HCT116 (cell line): Measurements from ENCODE around the gene KAZN. TPM values are rescaled to one million over a fixed set of nuclear protein-coding genes. Genes with fewer than 3 reads are reported as not detected.

Source experiments
- ATAC-seq: fragments of 200-7000 bp; cut with Tn5 transposase; 2 replicates; pipeline ENCODE4 v1.9.1; 2020; ENCODE audit warnings: mild to moderate bottlenecking, moderate library complexity
- BruUV-seq: library from RNA; stranded (reverse); fragments of 400-500 nt; replicated peaks from 2 replicates; lab custom pipeline; 2021; lab: Mats Ljungman, UMichigan
- CTCF ChIA-PET: fragments of 300-600 bp; sonication (Branson Sonifier 250); formaldehyde crosslinking; loops from one replicate; lab custom pipeline; 2021; ENCODE audit warnings: antibody characterized with exemption; lab: Charles Lee
- POLR2A ChIA-PET: fragments of 300-600, 350-600 bp; sonication (Branson Sonifier 250); formaldehyde crosslinking; loops from one replicate; lab custom pipeline; 2021; ENCODE audit warnings: antibody characterized with exemption; lab: Charles Lee
- RAD21 ChIA-PET, 2 experiments: fragments of 300-600 bp; sonication (Branson Sonifier 250); formaldehyde crosslinking; loops; one replicate each; lab custom pipeline; 2023; ENCODE audit warnings: low total read pairs in 2 of 2; ENCODE audit not compliant: uncharacterized antibody in 2 of 2, unreplicated experiment in 2 of 2, low non-redundant PET in 1 of 2; lab: Charles Lee
- DNase-seq: peaks from one replicate; pipeline ENCODE4 v3.0.0-alpha.2; 2010; ENCODE audit warnings: low read depth, low spot score
- H2AFZ ChIP-seq: fragments of 200-600 bp; shearing (Covaris generic), sonication (generic); 2 replicates; pipeline ENCODE4 v1.6.1; 2017; ENCODE audit warnings: low read depth, mixed run types, mixed read lengths, antibody characterized with exemption, low read length; ENCODE audit not compliant: poor library complexity, severe bottlenecking
- H3K27ac ChIP-seq: 2 replicates; pipeline ENCODE4 v1.5.1; 2012; ENCODE audit warnings: low read depth, low read length
- H3K27me3 ChIP-seq: fragments of 200-600 bp; sonication (generic); 2 replicates; pipeline ENCODE4 v1.6.1; 2016; ENCODE audit warnings: mixed run types, low read length, mixed read lengths; ENCODE audit not compliant: insufficient read depth
- H3K36me3 ChIP-seq, 2 experiments: fragments of 200-500 bp in 1 of 2; fragments of 200-600 bp in 1 of 2; sonication (Bioruptor generic) in 1 of 2; sonication (generic) in 1 of 2; 2 replicates each; pipeline versions ENCODE4 v1.5.1 to v1.6.1; 2014 to 2016; ENCODE audit warnings: low read length in 2 of 2, inconsistent platforms in 1 of 2, mixed read lengths in 1 of 2, mixed run types in 1 of 2; ENCODE audit not compliant: insufficient read depth in 2 of 2, control insufficient read depth in 1 of 2
- H3K4me1 ChIP-seq, 2 experiments: fragments of 200-600 bp in 1 of 2; sonication (generic) in 1 of 2; 2 replicates each; pipeline versions ENCODE4 v1.5.1 to v1.6.1; 2012 to 2017; ENCODE audit warnings: low read length in 2 of 2, inconsistent platforms in 1 of 2, mild to moderate bottlenecking in 1 of 2, mixed read lengths in 1 of 2, mixed run types in 1 of 2, moderate library complexity in 1 of 2; ENCODE audit not compliant: insufficient read depth in 2 of 2, control insufficient read depth in 1 of 2
- H3K4me2 ChIP-seq: fragments of 200-600 bp; sonication (generic); 2 replicates; pipeline ENCODE4 v1.6.1; 2017; ENCODE audit warnings: mixed run types, low read length, mixed read lengths
- H3K4me3 ChIP-seq, 2 experiments: fragments of 200-600 bp in 1 of 2; sonication (generic) in 1 of 2; replicated peaks in 1 of 2; 2 replicates each; pipeline ENCODE4 v1.5.1; 2011 to 2016; ENCODE audit warnings: low read length in 2 of 2, control low read depth in 1 of 2, low read depth in 1 of 2, mild to moderate bottlenecking in 1 of 2, mixed read lengths in 1 of 2, mixed run types in 1 of 2
- H3K79me2 ChIP-seq: fragments of 200-600 bp; sonication (generic); 2 replicates; pipeline ENCODE4 v1.6.1; 2017; ENCODE audit warnings: mild to moderate bottlenecking, mixed run types, low read length, moderate library complexity, mixed read lengths; ENCODE audit not compliant: insufficient read depth
- H3K9ac ChIP-seq: fragments of 200-600 bp; sonication (generic); 2 replicates; pipeline ENCODE4 v1.6.1; 2016; ENCODE audit warnings: low read length, mixed read lengths
- H3K9me2 ChIP-seq: fragments of 200-600 bp; sonication (generic), shearing (Covaris generic); 2 replicates; pipeline ENCODE4 v1.6.1; 2017; ENCODE audit warnings: mixed run types, mild to moderate bottlenecking, moderate library complexity; ENCODE audit not compliant: insufficient read depth
- H3K9me3 ChIP-seq, 2 experiments: fragments of 200-500 bp in 1 of 2; fragments of 200-600 bp in 1 of 2; sonication (Bioruptor generic) in 1 of 2; sonication (generic) in 1 of 2; 2 replicates each; pipeline ENCODE4 v1.6.1; 2014 to 2017; ENCODE audit warnings: low read length in 2 of 2, mixed read lengths in 2 of 2, inconsistent platforms in 1 of 2, low read depth in 1 of 2, mild to moderate bottlenecking in 1 of 2, mixed run types in 1 of 2, moderate library complexity in 1 of 2; ENCODE audit not compliant: control insufficient read depth in 1 of 2, insufficient read depth in 1 of 2
- H4K20me1 ChIP-seq: fragments of 200-600 bp; sonication (generic), shearing (Covaris generic); 2 replicates; pipeline ENCODE4 v1.6.1; 2017; ENCODE audit warnings: mixed run types, mild to moderate bottlenecking, moderate library complexity; ENCODE audit not compliant: insufficient read depth
- CEBPB ChIP-seq: IDR thresholded peaks from 2 replicates; pipeline ENCODE4 v1.6.1; 2012; ENCODE audit warnings: low read depth
- CTCF ChIP-seq, 3 experiments: fragments of 200-600 bp in 1 of 3; sonication (generic) in 1 of 3; IDR thresholded peaks in 2 of 3; conservative IDR thresholded peaks in 1 of 3; 2 replicates each; pipeline ENCODE4 v1.5.1; 2012 to 2017; ENCODE audit warnings: low read depth in 2 of 3, low read length in 2 of 3, antibody characterized with exemption in 1 of 3, borderline replicate concordance in 1 of 3, control low read depth in 1 of 3, mild to moderate bottlenecking in 1 of 3, mixed read lengths in 1 of 3, mixed run types in 1 of 3, moderate library complexity in 1 of 3; ENCODE audit not compliant: insufficient read depth in 1 of 3
- EGR1 ChIP-seq: IDR thresholded peaks from 2 replicates; pipeline ENCODE4 v1.6.1; 2012; ENCODE audit warnings: low read depth
- ELF1 ChIP-seq: IDR thresholded peaks from 2 replicates; pipeline ENCODE4 v1.6.1; 2012; ENCODE audit warnings: low read depth, borderline replicate concordance
- EZH2phosphoT487 ChIP-seq: fragments of 200-600 bp; IDR thresholded peaks from 2 replicates; pipeline ENCODE4 v1.6.1; 2018; ENCODE audit warnings: antibody characterized with exemption, borderline replicate concordance
- FOSL1 ChIP-seq: IDR thresholded peaks from 2 replicates; pipeline ENCODE4 v1.6.1; 2012; ENCODE audit warnings: low read depth
- RAD21 ChIP-seq: IDR thresholded peaks from 2 replicates; pipeline ENCODE4 v1.6.1; 2012; ENCODE audit warnings: low read depth, mild to moderate bottlenecking
- REST ChIP-seq: IDR thresholded peaks from 2 replicates; pipeline ENCODE4 v1.6.1; 2012; ENCODE audit warnings: low read depth
- SP1 ChIP-seq: IDR thresholded peaks from 2 replicates; pipeline ENCODE4 v1.6.1; 2012; ENCODE audit warnings: low read depth
- SRF ChIP-seq: IDR thresholded peaks from 2 replicates; pipeline ENCODE4 v1.6.1; 2012; ENCODE audit warnings: low read depth
- intact Hi-C: fragments of 100-400 bp; cut with micrococcal nuclease; formaldehyde crosslinking; loops from 2 replicates; pipeline ENCODE4 v1.10.0; 2022
- total RNA-seq: library from RNA; stranded (reverse); gene quantifications from one replicate; pipeline ENCODE4 v1.2.1, GENCODE V29; 2021; ENCODE audit not compliant: unreplicated experiment
- TF ChIP-seq, protein P1 (sequence below): IDR thresholded peaks from 2 replicates; pipeline ENCODE4 v1.6.1; 2012

Gene KAZN
- total RNA-seq, 1 experiment from 2014 or later: 13.4 TPM

- Histone ChIP-seq H3K9me2 (no peaks in the 10 kb centered on the region), H3K4me2 (no peak overlapping the region), H3K27ac (no peak overlapping the region), H3K4me1 (no peaks in the 10 kb centered on the region), H3K36me3 (no peaks in the 10 kb centered on the region), H4K20me1 (no peaks in the 10 kb centered on the region), H2AFZ (no peak overlapping the region), H3K79me2 (no peaks in the 10 kb centered on the region), H3K9ac (no peak overlapping the region), H3K4me3 (no peak overlapping the region), H3K27me3 (no peaks in the 10 kb centered on the region), H3K9me3 (no peaks in the 10 kb centered on the region)
- intact Hi-C loops: no loop called here
- ChIA-PET CTCF (interaction anchor here (0.9 kb wide), 1 partner anchor 15 kb away, joined by 4 read pairs; no protein-coding TSS in a partner anchor), POLR2A (no interaction called here), RAD21 (no interaction called here)
- DNase-seq: no peak
- BruUV-seq: no TSS peak
- ATAC-seq: no peak
- TF ChIP-seq FOSL1 (no peak), EZH2phosphoT487 (no peak), SRF (no peak), ELF1 (no peak), SP1 (no peak), EGR1 (no peak), RAD21 (no peak), CEBPB (no peak), REST (no peak), CTCF (IDR thresholded peaks at IDR 0.05 in 2 of 3, conservative IDR thresholded peaks at IDR 0.05 in 1 of 3; ENCODE audit: borderline replicate concordance in 1 of 3, insufficient read depth in 1 of 3, low read depth in 2 of 3, low read length in 2 of 3) (no peak)
- TF ChIP-seq, protein P1, sequence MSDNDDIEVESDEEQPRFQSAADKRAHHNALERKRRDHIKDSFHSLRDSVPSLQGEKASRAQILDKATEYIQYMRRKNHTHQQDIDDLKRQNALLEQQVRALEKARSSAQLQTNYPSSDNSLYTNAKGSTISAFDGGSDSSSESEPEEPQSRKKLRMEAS: no peak
Observed at GRCh38 chr1:15113146-15113545, 514.7 kb downstream of the KAZN start.
